Suppressor macrophage treated with lipopolysaccharide for 4 hours (primary cell): ENCODE results near the gene SLC9A7.

Experiments
- DNase-seq: peaks from one replicate; pipeline ENCODE4 v3.0.0-alpha.2; 2020

SLC9A7 gene

DNA sequence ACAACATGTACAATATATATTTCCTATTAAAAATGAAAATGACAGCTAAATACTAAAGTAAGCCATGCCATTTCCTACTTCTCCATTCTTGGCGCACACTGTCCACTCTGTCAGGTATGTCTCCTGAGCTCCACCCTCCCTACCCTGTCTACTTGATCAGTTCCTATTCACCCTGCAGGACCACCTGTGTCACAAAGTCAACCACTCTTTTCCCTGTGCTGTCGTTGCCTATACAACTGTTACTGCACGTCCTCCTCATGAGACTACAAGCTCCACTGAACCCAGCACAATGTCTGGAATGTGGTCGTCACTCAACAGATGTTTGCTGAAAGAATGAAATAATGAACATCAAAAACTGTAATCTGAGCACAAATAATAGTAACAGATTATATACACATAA lies 54.9 kb downstream of the SLC9A7 start:
- DNase-seq, result no peak

DNA sequence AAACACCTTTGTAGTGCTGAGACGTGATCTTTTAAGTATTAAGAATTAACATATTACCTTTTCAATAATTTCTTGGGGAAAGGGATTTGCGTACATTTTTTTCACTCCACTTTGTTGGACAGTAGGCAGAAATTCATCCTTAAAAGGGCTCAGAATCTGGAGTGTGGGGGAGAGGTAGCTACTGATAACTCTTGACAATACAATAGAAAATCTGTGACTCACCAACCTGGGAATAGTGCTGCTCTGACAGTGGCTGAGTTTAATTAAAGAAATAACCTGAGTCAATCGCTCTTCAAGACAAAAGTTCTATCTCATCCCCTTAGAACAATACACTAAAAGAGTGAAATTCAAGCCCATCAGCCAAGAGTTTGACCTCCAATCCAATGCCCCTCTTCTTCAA lies 60.2 kb downstream of the SLC9A7 start:
- no peak for DNase-seq

DNA sequence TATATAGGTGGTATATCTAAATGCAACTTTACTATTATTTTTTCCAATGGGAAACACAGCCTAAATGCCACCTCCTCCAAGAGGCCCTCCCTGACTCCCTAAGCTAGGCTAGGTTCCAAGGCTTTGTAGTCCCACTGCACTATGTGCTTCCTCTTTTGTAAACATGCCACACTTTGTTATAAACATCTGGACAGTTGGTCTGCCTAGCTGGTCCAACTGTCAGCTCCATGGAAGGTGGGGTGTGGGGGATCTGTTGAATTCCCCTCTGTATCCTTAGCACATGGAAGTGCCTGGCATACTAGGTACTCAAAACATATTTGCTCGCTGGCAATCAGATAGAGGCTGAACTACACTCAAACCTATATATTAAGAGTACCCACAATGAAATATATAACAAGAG lies 63.4 kb downstream of the SLC9A7 start:
- no peak for DNase-seq

DNA sequence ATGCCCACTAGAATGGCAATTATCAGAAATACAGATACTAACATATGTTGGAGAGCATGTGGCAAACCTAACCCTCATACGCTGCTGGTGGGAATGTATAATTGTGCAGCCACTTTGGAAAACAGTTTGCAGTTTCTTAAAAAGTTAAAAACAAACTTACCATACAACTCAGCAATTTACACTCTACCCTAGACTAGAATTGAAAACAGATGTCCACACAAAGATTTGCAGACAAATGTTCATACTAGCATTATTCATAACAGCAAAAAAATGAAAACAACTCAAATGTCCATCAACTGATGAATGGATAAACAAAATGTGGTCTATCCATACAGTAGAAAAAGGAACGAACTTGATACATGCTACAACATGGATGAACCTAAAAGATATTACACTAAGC lies 64.4 kb downstream of the SLC9A7 start:
- no peak for DNase-seq

DNA sequence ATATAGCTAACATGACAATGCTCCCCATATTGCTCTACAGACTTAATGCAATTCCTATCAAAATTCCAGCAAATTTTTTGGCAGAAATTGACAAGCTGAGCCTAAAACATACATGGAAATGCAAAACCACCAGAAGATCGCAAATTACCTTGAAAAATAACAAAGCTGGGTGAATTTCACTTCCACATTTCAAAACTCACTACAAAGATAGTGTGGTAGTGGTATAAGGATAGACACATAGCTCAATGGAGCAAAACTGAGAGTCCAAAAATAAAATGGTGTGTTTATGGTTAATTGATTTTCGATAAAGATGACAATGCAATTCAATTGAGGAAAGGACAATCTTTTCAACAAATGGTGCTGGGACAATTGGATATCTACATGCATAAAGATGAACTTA lies 65.8 kb downstream of the SLC9A7 start:
- DNase-seq, result no peak

DNA sequence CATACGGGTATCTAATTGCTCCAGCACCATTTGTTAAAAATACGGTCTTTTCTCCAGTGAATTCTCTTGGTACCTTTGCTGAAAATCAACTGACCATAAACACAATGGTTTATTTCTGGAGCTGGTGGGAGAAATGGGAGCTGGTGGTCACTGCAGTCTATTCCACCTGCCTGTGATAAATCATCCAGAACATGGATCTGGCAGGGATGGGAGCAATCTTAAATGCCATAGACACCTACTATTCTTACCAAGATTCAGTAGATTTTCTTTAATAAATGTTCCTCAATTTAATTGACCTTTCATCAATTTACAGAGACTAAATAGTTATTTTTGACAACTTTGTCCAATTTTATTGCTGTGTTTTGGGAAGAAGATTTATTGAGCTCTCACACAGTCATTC lies 68.1 kb downstream of the SLC9A7 start:
- DNase-seq, result no peak

DNA sequence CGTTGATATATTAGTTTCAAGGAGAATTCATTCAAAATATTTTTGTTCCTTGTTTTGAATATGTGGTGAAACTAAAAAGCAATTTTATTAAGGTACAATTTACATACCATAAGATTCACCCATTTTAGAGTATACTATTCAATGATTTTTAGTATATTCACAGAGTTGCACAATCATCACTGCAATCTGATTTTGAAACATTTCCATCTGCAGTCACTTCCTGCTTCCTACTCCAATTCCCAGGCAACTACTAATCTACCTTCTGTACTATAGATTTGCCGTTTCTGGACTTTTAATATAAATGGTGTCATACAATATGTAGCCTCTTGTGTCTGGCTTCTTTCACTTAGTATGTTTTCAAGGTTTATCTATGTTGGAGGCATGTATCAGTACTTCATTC lies 71.3 kb downstream of the SLC9A7 start:
- peak; percentile 39 for DNase-seq

DNA sequence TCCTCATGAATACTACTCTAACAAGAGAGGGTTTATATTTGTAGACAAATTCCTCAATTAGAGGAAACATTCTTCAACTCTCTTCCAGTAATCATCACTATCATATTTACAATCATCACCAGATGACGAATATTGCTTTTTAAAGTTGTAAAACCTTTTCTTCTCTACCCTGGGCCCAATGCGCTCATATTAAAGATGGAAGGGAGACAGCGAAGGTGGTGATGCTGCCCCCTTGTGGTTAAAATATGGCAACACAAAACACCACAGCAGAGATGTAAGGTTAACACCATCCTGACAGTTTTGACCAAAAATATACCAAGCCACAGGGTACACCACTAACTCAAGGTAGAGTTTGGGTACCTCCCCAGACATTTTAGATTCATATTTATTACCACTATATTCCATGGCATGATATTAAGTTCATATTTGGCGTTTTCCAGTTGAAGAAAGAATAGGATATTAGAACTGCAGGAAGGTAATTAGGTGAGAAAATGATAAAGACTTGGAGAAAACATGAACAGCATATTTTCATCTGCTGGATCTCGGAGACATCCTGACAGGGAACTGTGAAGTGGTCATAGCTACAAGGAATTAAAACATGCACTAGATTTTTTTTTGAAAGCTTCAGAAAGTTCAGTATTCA lies 72.8 kb downstream of the SLC9A7 start:
- peak; percentile 58 for DNase-seq

DNA sequence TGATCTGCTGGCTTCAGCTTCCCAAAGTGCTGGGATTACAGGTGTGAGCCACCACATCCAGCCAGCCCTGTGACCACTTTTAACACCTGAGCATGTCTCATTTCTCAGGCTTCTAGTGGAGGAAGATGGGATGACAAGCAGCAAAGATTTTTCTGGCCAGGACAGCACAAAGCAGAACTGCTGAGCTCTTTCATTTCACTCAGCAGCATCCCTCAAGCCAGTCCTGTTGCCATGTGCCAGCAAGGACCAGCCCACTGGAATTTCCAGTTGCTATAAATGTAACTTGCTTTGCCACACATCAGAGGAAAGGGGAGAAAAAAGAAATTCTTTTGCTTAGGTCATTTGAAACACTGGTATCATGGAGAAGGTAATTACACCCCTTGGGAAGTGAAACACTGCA lies 75.9 kb downstream of the SLC9A7 start:
- DNase-seq, result peak; percentile 49

DNA sequence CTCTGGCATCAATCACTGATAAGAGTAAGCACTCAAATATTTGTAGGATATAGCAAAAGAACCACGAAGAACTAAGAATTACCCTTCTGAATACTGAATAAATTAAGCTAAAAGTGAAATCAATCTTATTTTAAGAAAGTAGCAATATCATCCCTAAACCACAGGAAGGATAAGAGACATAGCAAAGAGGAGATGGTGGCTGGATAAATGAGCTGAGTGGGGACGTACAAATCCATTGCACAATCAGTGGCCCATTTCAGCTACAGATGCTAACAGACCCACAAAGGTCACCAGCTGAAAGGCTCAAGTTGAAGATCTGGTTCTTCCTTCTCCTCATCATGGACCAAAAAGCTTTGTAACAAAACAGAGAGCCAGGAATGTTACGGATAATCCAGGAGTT lies 77.1 kb downstream of the SLC9A7 start:
- DNase-seq, result no peak

DNA sequence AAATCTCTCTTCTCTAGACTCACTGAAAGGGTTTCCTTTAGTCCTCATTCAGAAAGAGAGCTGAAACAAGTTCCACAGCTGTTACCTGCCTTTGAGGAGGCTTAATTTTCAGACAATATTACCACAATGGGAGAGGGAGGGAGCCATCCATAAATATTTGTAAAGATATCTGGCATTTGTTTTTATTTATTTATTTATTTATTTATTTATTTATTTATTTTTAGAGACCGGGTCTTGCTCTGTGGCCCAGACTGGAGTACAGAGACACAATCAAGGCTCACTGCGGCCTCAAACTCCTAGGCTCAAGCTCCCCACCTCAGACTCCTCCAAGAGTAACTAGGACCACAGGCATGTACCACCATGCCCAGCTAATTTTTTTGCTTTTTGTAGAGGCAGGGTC lies 80.7 kb downstream of the SLC9A7 start:
- no peak for DNase-seq

DNA sequence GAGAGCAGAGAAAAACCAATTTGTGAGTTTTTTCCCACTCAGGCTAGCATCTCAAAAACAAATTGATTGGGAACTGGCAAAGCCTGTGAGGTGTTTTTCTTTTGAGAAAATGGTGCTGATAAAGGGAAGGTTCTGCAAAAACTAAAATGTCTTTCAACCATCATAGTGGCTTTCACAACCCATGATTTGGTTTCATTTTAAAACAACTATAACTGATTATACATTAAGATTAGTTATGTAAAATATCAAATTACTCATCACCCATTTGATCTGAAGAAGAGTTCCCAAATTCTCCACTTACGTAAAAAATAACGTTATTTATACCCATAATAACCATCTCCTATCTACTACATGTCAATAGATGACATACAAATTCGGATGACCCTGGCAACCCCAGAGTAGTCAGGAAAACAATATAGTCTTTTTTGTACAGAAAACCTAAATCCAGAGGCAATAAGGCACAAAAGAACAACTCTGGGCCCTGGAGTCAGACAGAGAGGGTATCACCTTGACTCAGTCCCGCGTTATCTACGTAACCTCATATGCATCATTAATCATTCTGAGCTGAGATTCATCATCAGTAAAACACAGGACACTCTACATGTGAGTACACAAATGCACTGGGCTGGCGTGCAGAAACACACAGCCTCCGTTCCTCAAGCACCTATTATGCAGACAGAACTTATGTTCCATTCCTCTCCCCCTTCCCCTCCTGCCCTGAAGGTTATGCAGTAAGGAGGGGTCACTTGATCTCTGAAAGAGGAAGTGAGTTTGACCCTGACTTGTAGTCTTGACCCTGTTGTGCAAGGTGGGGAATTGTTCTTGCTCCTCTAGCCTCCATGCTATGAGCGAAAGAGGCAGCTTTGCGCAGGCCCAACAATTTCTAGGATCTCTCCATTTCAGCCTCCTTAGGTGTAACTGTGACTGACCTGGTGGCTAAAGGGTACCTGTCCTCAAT lies 82.2 kb downstream of the SLC9A7 start:
- peak; percentile 46 for DNase-seq

DNA sequence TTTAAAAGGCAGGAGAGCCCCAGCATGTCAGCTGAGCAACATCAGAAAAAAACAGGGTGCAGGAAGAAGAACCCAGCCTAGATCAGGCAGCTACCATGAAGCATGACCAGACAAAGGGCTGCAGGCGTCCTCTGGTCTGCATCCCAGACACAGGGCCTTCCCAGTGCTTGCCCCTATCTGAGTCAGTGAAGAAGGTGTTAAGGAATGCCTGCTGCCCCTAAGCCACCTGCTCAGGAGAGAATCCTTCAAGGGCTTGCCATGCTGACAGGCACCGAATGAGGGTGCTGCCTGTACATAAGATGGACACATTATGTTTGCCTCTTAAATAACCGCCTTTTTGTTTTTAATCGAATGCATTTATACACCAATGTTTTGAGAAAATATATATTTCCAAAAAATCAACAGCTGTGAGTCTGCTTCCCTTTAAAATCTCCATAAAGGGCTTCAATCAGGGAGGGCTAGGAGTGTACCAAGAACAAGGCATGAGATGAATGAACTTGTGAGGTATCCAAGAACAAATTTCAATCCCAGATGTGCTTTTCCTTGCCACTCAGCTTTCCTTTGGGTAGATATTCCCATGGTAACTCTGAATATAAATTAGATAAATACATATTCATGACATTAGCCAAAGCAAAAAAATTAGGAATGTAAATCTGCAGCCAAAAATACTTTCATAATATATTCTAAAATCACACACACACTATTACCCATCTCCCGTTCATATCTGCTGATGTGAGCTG lies 85.1 kb downstream of the SLC9A7 start:
- DNase-seq, result no peak

DNA sequence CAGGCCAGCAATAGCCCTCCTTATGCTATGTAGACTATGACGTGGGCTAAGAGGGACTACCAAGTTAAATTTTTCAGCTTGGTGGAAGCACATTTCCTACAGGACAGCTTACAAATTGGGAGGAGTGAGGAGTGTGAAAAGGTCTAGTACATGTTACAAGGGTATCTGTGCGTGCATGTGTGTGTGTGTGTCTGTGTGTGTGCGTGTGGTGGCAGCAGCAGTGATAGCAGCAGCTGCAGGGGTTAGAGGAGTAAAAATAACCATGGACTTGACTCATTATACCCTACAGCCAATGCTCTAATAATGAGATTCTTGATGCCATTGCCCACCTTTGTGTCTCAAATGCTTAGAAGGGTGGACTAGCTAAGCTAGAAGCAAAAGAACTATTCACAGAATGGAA lies 88.6 kb downstream of the SLC9A7 start:
- no peak for DNase-seq

DNA sequence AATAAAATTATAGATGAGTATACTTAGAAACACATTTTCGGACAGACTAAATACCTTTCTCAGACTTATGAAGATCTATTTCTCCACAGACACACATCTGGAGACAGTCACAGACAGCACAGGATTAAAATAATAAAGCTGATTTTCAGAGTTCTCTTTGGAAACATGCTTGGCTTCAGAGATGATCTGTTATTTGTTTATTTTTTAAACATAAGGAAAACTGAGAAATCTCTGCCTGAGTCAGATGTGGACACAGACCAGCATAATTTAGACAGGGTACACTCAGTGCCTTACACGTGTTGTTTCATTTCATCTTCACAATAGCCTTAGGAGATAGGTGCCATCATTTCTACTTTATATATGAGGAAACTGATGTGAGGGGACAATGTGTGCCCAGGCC lies 92.1 kb downstream of the SLC9A7 start:
- no peak for DNase-seq

DNA sequence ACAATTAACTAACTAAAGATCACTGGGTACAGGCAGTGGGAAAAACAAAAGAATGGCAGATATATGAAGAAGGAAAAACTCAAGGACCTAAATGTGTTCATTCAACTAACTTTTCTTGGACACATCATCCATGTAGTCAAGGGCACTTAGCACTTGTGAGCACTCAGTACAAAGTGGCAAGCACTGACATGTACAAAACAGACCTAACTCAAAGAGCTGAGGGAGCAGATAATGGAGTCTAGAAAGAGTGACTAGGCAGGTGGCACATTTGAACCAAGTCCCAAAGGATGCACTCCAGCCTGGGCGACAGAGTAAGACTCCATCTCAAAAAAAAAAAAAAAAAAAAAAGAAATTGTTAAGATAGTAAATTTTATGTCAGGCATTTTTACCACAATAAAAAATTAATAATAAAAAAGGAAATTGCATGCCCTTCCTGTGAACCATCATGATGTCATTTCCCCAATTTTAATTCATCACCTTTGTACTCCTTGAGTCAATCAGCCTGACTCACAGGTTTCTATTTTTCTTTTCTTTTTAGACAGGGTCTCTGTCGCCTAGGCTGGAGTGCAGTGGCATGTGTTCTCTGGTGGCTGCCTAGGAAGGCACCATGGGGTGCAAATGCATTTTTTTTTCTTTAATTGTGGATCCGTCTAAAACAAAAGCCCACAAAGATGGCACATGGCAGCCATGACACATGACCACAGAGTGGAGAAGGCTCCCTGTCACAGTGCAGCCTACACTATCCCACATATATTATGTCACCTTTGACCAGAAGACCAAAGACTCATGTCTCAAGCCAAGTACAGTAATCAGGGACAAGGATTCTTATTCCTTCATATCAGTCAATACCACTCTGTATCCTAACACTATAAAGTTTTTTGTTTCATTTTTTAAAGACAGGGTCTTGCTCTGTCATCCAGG lies 93.4 kb downstream of the SLC9A7 start:
- peak; percentile 36 for DNase-seq

DNA sequence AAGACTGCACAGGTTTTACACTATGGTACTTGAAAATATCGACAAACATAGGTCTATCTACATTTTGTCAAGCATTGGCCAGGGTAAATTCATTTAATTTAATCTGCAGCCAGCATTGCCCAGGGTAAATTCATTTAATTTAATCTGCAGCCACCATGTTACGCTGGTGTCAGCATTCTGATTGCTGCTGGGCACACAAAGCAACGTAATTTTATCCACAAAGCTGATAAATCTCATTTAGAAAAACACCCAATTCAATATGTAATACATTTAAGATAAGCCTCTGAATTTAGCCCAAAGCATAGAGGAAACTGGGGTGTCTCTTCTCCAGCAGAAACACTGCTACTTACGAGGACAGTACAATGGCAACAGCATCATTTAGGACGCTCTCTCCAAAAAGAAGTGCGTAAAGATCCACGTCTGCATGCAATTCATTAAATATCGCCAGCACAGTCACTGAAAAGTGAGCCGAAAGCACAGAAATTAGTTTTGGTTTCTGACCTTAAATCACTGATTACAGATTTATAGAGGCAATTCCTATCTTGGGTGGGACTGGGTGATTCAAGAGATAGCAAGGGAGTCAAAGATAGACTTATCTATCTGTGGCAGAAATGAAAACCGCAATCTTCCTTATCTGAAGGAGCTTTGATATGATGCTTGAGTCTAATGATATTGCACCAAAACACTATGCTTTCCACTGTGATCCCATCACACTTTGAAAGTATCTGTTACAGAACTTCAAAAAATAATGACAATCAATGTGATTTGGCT lies 96.5 kb downstream of the SLC9A7 start:
- no peak for DNase-seq

DNA sequence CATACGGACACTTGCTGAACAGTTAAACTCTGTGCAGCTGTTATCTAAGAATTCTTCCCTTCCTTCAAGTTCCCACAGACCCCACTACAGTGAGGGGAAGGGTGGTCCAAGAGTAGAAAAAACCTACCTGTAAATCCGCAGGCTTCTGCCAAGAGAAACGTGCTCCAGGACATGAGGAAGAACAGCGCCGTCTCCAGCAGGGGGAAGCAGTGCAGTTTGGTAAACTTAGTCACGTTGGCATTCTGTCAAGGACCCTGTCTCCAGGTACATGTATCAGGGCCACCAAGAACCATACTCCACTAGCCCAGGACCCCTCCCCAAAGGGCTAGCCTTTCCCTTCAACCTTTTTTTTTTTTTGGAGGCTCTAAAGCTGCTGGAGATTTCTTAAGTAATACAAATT lies 105.4 kb downstream of the SLC9A7 start:
- no peak for DNase-seq

DNA sequence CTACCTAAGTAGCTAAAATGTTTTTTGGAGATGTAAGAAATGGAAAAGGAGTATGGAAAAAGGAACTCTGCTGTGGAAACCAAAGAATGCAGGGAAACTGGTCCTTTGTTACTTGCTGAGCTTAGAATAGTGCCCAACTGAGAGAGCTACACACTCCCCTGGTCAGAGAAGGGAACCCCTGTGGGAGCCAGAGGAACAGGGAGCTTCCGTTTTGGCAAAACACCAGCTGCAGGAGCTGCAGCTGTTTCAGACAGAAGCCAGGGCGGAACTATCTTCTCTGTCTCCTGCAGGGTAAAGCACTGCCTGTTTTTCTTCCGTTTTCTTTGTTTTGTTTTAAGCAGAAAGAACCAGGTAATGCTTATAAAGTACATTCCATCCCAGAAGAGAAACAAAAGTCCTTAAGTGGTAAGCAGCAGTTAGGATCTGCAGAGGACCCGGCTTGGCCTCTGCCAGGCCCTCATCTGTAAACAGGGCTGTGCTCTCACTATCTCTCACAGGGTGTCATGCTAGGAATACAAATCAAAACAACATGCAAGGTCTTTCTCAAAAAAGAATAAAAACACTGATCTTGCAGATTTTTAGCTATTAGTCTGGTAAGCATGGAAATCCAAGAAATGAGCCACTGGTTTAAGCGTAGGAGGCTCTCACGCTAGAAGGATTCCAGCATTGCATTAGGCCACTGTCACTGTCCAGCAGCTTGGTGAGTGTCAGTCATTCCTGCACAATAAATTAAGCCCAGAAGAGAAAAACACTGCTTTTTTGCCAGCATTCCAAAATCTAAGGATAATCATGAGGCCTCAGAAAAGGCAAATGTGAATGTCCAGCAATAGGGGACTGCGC lies 109.3 kb downstream of the SLC9A7 start:
- no peak for DNase-seq

DNA sequence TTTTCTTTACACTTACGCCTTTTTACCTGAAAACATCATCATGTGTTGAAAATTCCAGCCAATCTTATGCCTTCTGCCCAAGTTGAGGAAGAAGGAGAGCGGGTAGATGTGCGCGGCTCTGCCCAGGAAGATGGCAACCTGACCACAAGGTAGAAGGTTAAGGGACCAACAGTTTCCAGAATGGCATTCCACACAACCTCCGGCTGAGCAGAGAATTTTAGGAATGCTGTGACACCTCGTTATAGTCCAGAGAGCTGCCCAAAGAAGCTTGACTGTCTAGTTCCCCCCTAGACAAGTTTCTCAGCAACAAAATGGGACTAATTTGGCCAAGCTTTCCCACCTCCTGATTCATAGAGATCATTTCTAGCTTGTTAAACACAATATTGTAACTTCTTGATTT lies 110.3 kb downstream of the SLC9A7 start:
- DNase-seq, result no peak

DNA sequence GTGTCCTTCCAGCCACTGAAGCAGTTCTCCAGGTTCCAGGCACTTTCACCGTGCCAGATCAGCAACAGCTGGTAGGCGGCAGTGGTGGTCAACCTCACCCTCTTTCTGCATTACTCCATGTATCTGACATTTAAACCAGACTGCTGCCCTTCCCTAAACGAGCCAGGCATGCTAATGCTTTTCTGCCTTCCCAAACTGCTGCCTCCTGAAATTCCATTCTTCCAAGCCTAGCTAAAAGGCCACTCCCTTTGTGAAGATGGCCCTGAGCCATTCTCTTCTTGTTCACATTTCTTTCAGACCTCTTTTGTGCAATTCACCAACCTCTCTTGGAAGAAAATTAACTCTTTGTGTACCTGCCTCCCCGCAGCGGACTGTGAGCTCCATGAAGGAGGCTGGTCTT lies 111.7 kb downstream of the SLC9A7 start:
- DNase-seq, result no peak
